GM23338 (cell line): ENCODE results near the gene ZNF101. TPM values are rescaled to one million over a fixed set of nuclear protein-coding genes. Genes with fewer than 3 reads are reported as not detected.
"Not testable (repeated sequence)": the region's sequence is repeated elsewhere in the genome, so short reads cannot be mapped to it uniquely, and the experiment has no call there.

Experiments
- ATAC-seq: fragments of 200-7000 bp; cut with Tn5 transposase; 3 replicates; pipeline ENCODE4 v1.9.1; 2020
- DNase-seq: peaks from one replicate; pipeline ENCODE4 v3.0.0-alpha.2; 2015; ENCODE audit warnings: low spot score
- H2AFZ ChIP-seq: fragments of 200-600 bp; sonication (generic); 2 replicates; pipeline ENCODE4 v1.8.0; 2016; ENCODE audit warnings: antibody characterized with exemption, mild to moderate bottlenecking, moderate library complexity
- H3F3A ChIP-seq: fragments of 200-600 bp; sonication (generic); replicated peaks from 2 replicates; pipeline ENCODE4 v1.8.0; 2017; ENCODE audit warnings: antibody characterized with exemption, mixed run types, low read depth
- H3K27ac ChIP-seq: fragments of 200-600 bp; sonication (generic); 2 replicates; pipeline ENCODE4 v1.6.1; 2016; ENCODE audit warnings: low read depth
- H3K27me3 ChIP-seq: fragments of 200-600 bp; sonication (generic); 2 replicates; pipeline ENCODE4 v1.8.0; 2016; ENCODE audit warnings: mild to moderate bottlenecking, mixed run types, moderate library complexity; ENCODE audit not compliant: insufficient read depth
- H3K36me3 ChIP-seq: fragments of 200-600 bp; sonication (generic); 2 replicates; pipeline ENCODE4 v1.8.0; 2016; ENCODE audit warnings: mild to moderate bottlenecking; ENCODE audit not compliant: insufficient read depth
- H3K4me1 ChIP-seq: fragments of 200-600 bp; sonication (generic); 2 replicates; pipeline ENCODE4 v1.8.0; 2016; ENCODE audit warnings: mild to moderate bottlenecking, moderate library complexity; ENCODE audit not compliant: insufficient read depth
- H3K4me2 ChIP-seq: fragments of 200-600 bp; sonication (generic); 2 replicates; pipeline ENCODE4 v1.7.1; 2017; ENCODE audit warnings: mixed run types
- H3K4me3 ChIP-seq: fragments of 200-600 bp; sonication (generic); 2 replicates; pipeline ENCODE4 v1.6.1; 2016; ENCODE audit warnings: mixed run types
- H3K79me2 ChIP-seq: fragments of 200-600 bp; sonication (generic); replicated peaks from 2 replicates; pipeline ENCODE4 v1.8.0; 2017; ENCODE audit warnings: mild to moderate bottlenecking; ENCODE audit not compliant: insufficient read depth
- H3K9me2 ChIP-seq: fragments of 200-600 bp; sonication (generic); 2 replicates; pipeline ENCODE4 v1.8.0; 2017; ENCODE audit not compliant: insufficient read depth
- H4K20me1 ChIP-seq: fragments of 200-600 bp; sonication (generic); replicated peaks from 2 replicates; pipeline ENCODE4 v1.8.0; 2017; ENCODE audit warnings: mild to moderate bottlenecking; ENCODE audit not compliant: insufficient read depth
- H3K27ac Mint-ChIP-seq: 2 replicates; pipeline ENCODE4 v1.8.0; 2020; ENCODE audit warnings: inconsistent platforms, mild to moderate bottlenecking, moderate library complexity, mixed read lengths
- H3K27me3 Mint-ChIP-seq: 3 replicates; pipeline ENCODE4 v1.8.0; 2022; ENCODE audit warnings: low read depth, mild to moderate bottlenecking, moderate library complexity, mixed read lengths, inconsistent platforms; ENCODE audit not compliant: insufficient read depth, poor library complexity
- H3K36me3 Mint-ChIP-seq: 3 replicates; pipeline ENCODE4 v1.8.0; 2021; ENCODE audit warnings: low read depth, mild to moderate bottlenecking, inconsistent platforms, moderate library complexity, mixed read lengths
- H3K4me1 Mint-ChIP-seq: 3 replicates; pipeline ENCODE4 v1.8.0; 2020; ENCODE audit warnings: mild to moderate bottlenecking, inconsistent platforms, mixed read lengths
- H3K4me3 Mint-ChIP-seq: 3 replicates; pipeline ENCODE4 v1.8.0; 2021; ENCODE audit warnings: moderate library complexity, mild to moderate bottlenecking, inconsistent platforms, mixed read lengths
- H3K9me3 Mint-ChIP-seq: 3 replicates; pipeline ENCODE4 v1.8.0; 2020; ENCODE audit warnings: moderate library complexity, mild to moderate bottlenecking, inconsistent platforms, mixed read lengths
- CREB1 ChIP-seq: fragments of 250-450 bp; sonication (Bioruptor Pico); IDR thresholded peaks from 2 replicates; pipeline ENCODE4 v1.5.0; 2020; ENCODE audit warnings: low read depth, mild to moderate bottlenecking, moderate library complexity
- CTCF ChIP-seq, 2 experiments: fragments of 200-600 bp in 1 of 2; sonication (generic) in 1 of 2; conservative IDR thresholded peaks; 2 replicates each; pipeline versions ENCODE4 v1.5.1 to v1.6.1; 2016 to 2017; ENCODE audit warnings: antibody characterized with exemption in 2 of 2, low read depth in 2 of 2, mild to moderate bottlenecking in 2 of 2, moderate library complexity in 1 of 2
- EZH2phosphoT487 ChIP-seq: fragments of 200-600 bp; sonication (generic); IDR thresholded peaks from one replicate; pipeline ENCODE4 v1.8.1; 2018; ENCODE audit warnings: antibody characterized with exemption; ENCODE audit not compliant: unreplicated experiment
- JUNB ChIP-seq: IDR thresholded peaks from one replicate; pipeline ENCODE4 v1.6.1; 2016; ENCODE audit warnings: antibody characterized with exemption; ENCODE audit not compliant: unreplicated experiment
- NANOG ChIP-seq: IDR thresholded peaks from 2 replicates; pipeline ENCODE4 v1.6.1; 2016; ENCODE audit warnings: antibody characterized with exemption, borderline replicate concordance
- POLR2AphosphoS5 ChIP-seq: IDR thresholded peaks from 2 replicates; pipeline ENCODE4 v1.6.1; 2016; ENCODE audit warnings: antibody characterized with exemption, low read depth
- STAT1 ChIP-seq: IDR thresholded peaks from one replicate; pipeline ENCODE4 v1.6.1; 2016; ENCODE audit warnings: antibody characterized with exemption; ENCODE audit not compliant: unreplicated experiment
- ZNF114 ChIP-seq: fragments of 250-450 bp; sonication (Bioruptor Pico); IDR thresholded peaks from 2 replicates; pipeline ENCODE4 v1.5.0; 2020; ENCODE audit warnings: mild to moderate bottlenecking, moderate library complexity
- ZNF331 ChIP-seq: fragments of 250-450 bp; sonication (Bioruptor Pico); IDR thresholded peaks from 2 replicates; pipeline ENCODE4 v1.5.0; 2020; ENCODE audit warnings: low read depth, mild to moderate bottlenecking, moderate library complexity
- polyA plus RNA-seq: library from polyadenylated mRNA; unstranded; fragments of >200 nt; fragmentation: Nextera tagmentation; extraction: Ambion mirVana; gene quantifications from 2 replicates; pipeline ENCODE4 v1.2.1, GENCODE V29; 2016
- total RNA-seq: library from RNA; depleted of rRNA; stranded (reverse); fragments of >200 nt; shearing (Covaris generic); gene quantifications from 2 replicates; pipeline ENCODE4 v1.2.3, GENCODE V29; 2014
- TF ChIP-seq, protein P1 (sequence below): fragments of 250-450 bp; sonication (Bioruptor Pico); IDR thresholded peaks from 2 replicates; pipeline ENCODE4 v1.5.0; 2020; ENCODE audit warnings: mild to moderate bottlenecking, moderate library complexity
- TF ChIP-seq, protein P2 (sequence below): IDR thresholded peaks from 2 replicates; pipeline ENCODE4 v1.6.1; 2016; ENCODE audit warnings: antibody characterized with exemption

ZNF101 gene
- total and polyA plus RNA-seq, 2 experiments from 2014 or later: 46.4 to 47.9 TPM

GRCh38 chr19:19697589-19697988, 28.9 kb downstream of the ZNF101 start:
- Histone ChIP-seq H3K79me2 (no peaks in the 10 kb centered on the region), H3K9me2 (no peaks in the 10 kb centered on the region; the same call in 1 of the 2 replicates), H3K36me3 (no peaks in the 10 kb centered on the region), H3K27me3 (no peaks in the 10 kb centered on the region), H3K4me2 (no peak overlapping the region), H3K27ac (no peak overlapping the region), H3K4me1 (no peaks in the 10 kb centered on the region), H4K20me1 (no peaks in the 10 kb centered on the region), H3K4me3 (no peak overlapping the region), H2AFZ (no peak overlapping the region), H3F3A (no peaks in the 10 kb centered on the region)
- H3K36me3 Mint-ChIP-seq: peaks cover 12% of the 10 kb centered on the region; the same call in 2 of the 3 replicates
- peaks cover 2% of the 10 kb centered on the region for H3K27me3 Mint-ChIP-seq
- H3K9me3 Mint-ChIP-seq: peaks cover 12% of the 10 kb centered on the region; the same call in 2 of the 3 replicates
- no peaks in the 10 kb centered on the region for H3K4me1 Mint-ChIP-seq
- ATAC-seq: no peak; the same call in 2 of the 3 replicates
- H3K4me3 Mint-ChIP-seq: no peak overlapping the region
- no peak for TF ChIP-seq EZH2phosphoT487
- TF ChIP-seq, protein P1, sequence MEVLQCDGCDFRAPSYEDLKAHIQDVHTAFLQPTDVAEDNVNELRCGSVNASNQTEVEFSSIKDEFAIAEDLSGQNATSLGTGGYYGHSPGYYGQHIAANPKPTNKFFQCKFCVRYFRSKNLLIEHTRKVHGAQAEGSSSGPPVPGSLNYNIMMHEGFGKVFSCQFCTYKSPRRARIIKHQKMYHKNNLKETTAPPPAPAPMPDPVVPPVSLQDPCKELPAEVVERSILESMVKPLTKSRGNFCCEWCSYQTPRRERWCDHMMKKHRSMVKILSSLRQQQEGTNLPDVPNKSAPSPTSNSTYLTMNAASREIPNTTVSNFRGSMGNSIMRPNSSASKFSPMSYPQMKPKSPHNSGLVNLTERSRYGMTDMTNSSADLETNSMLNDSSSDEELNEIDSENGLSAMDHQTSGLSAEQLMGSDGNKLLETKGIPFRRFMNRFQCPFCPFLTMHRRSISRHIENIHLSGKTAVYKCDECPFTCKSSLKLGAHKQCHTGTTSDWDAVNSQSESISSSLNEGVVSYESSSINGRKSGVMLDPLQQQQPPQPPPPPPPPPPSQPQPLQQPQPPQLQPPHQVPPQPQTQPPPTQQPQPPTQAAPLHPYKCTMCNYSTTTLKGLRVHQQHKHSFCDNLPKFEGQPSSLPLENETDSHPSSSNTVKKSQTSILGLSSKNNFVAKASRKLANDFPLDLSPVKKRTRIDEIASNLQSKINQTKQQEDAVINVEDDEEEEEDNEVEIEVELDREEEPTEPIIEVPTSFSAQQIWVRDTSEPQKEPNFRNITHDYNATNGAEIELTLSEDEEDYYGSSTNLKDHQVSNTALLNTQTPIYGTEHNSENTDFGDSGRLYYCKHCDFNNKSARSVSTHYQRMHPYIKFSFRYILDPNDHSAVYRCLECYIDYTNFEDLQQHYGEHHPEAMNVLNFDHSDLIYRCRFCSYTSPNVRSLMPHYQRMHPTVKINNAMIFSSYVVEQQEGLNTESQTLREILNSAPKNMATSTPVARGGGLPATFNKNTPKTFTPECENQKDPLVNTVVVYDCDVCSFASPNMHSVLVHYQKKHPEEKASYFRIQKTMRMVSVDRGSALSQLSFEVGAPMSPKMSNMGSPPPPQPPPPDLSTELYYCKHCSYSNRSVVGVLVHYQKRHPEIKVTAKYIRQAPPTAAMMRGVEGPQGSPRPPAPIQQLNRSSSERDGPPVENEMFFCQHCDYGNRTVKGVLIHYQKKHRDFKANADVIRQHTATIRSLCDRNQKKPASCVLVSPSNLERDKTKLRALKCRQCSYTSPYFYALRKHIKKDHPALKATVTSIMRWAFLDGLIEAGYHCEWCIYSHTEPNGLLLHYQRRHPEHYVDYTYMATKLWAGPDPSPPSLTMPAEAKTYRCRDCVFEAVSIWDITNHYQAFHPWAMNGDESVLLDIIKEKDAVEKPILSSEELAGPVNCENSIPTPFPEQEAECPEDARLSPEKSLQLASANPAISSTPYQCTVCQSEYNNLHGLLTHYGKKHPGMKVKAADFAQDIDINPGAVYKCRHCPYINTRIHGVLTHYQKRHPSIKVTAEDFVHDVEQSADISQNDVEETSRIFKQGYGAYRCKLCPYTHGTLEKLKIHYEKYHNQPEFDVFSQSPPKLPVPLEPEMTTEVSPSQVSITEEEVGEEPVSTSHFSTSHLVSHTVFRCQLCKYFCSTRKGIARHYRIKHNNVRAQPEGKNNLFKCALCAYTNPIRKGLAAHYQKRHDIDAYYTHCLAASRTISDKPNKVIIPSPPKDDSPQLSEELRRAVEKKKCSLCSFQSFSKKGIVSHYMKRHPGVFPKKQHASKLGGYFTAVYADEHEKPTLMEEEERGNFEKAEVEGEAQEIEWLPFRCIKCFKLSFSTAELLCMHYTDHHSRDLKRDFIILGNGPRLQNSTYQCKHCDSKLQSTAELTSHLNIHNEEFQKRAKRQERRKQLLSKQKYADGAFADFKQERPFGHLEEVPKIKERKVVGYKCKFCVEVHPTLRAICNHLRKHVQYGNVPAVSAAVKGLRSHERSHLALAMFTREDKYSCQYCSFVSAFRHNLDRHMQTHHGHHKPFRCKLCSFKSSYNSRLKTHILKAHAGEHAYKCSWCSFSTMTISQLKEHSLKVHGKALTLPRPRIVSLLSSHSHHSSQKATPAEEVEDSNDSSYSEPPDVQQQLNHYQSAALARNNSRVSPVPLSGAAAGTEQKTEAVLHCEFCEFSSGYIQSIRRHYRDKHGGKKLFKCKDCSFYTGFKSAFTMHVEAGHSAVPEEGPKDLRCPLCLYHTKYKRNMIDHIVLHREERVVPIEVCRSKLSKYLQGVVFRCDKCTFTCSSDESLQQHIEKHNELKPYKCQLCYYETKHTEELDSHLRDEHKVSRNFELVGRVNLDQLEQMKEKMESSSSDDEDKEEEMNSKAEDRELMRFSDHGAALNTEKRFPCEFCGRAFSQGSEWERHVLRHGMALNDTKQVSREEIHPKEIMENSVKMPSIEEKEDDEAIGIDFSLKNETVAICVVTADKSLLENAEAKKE (CRISPR knock-in tag): no peak
- TF ChIP-seq POLR2AphosphoS5: no peak
- no peak for TF ChIP-seq CTCF (conservative IDR thresholded peaks at IDR 0.05; ENCODE audit: low read depth in 2 of 2)
- no peak for TF ChIP-seq JUNB
- no peak for TF ChIP-seq CREB1
- TF ChIP-seq NANOG: no peak
- TF ChIP-seq, protein P2, sequence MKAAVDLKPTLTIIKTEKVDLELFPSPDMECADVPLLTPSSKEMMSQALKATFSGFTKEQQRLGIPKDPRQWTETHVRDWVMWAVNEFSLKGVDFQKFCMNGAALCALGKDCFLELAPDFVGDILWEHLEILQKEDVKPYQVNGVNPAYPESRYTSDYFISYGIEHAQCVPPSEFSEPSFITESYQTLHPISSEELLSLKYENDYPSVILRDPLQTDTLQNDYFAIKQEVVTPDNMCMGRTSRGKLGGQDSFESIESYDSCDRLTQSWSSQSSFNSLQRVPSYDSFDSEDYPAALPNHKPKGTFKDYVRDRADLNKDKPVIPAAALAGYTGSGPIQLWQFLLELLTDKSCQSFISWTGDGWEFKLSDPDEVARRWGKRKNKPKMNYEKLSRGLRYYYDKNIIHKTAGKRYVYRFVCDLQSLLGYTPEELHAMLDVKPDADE: no peak
- TF ChIP-seq ZNF331 (CRISPR knock-in tag): no peak
- no peak for TF ChIP-seq STAT1
- no peak for TF ChIP-seq ZNF114 (CRISPR knock-in tag)
- H3K27ac Mint-ChIP-seq: no peak overlapping the region
- peak; percentile 4 for DNase-seq

- not testable (repeated sequence) for H3K36me3 ChIP-seq, H3K4me3 Mint-ChIP-seq, H3K79me2 ChIP-seq, H3K27me3 ChIP-seq, DNase-seq, H3K4me1 ChIP-seq, H3K27me3 Mint-ChIP-seq, H3F3A ChIP-seq, H3K4me2 ChIP-seq, H3K4me1 Mint-ChIP-seq, H2AFZ ChIP-seq, H3K27ac Mint-ChIP-seq, H3K9me2 ChIP-seq, ATAC-seq, H4K20me1 ChIP-seq, H3K4me3 ChIP-seq, H3K27ac ChIP-seq
- Mint-ChIP-seq H3K9me3 (peaks cover 37% of the 10 kb centered on the region), H3K36me3 (peaks cover 34% of the 10 kb centered on the region)
Measured at GRCh38 chr19:19700493-19700892, 31.9 kb downstream of the ZNF101 start.
